HepG2 (cell line): ENCODE results near the gene CNNM2.

ENCODE experiments used
- ATF7-NPFF ChIP-seq: sonication (generic); formaldehyde crosslinking; IDR thresholded peaks from 2 replicates; pipeline ENCODE4 v1.8.1; 2023; ENCODE audit warnings: mild to moderate bottlenecking, low read depth, missing genetic modification reagents, moderate library complexity
- CREB3 ChIP-seq: sonication (generic); formaldehyde crosslinking; IDR thresholded peaks from 2 replicates; pipeline ENCODE4 v1.5.0; 2020; ENCODE audit warnings: missing genetic modification reagents
- CTCF ChIP-seq: sonication (generic); formaldehyde crosslinking; IDR thresholded peaks from 2 replicates; pipeline ENCODE4 v1.5.0; 2020; ENCODE audit warnings: mild to moderate bottlenecking, missing genetic modification reagents, moderate library complexity
- HCFC1 ChIP-seq: fragments of 150-350 bp; IDR thresholded peaks from 2 replicates; pipeline ENCODE4 v1.6.1; 2014; ENCODE audit warnings: low read depth, low read length
- KDM5B ChIP-seq: sonication (generic); formaldehyde crosslinking; IDR thresholded peaks from 2 replicates; pipeline ENCODE4 v1.4.0; 2020; ENCODE audit warnings: missing genetic modification reagents, mild to moderate bottlenecking, borderline replicate concordance
- ZKSCAN8 ChIP-seq: IDR thresholded peaks from 2 replicates; pipeline ENCODE4 v1.6.1; 2016; ENCODE audit warnings: borderline replicate concordance, missing genetic modification reagents, missing compliant biosample characterization
- ZNF180 ChIP-seq: sonication (generic); formaldehyde crosslinking; IDR thresholded peaks from 2 replicates; pipeline ENCODE4 v1.4.0; 2020; ENCODE audit warnings: low read depth, missing genetic modification reagents, borderline replicate concordance
- ZNF605 ChIP-seq: sonication (generic); formaldehyde crosslinking; IDR thresholded peaks from 2 replicates; pipeline ENCODE4 v1.8.0; 2022; ENCODE audit warnings: mild to moderate bottlenecking, missing genetic modification reagents

DNA sequence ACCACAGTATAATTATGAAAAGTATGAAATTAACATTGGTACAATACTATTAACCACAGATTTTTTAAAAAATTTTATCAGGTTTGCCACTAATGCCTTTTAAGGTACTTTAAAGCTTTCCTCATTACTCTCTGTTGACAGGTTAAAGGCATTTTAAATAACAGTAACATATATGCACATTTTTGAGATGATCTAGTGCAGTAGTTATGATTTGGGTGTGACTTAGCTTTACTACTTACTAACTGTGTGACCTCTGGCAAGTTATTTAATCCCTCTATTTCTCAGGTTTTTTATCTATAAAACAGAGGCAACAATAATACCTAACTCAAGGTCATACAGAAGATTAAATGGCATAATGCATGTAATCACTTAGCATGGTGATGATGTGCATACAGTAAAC is 180.1 kb downstream of the CNNM2 start:
- TF ChIP-seq ZNF180 (no peak), ZNF605 (CRISPR knock-in tag) (no peak), ZKSCAN8 (CRISPR knock-in tag) (no peak), HCFC1 (no peak), CREB3 (no peak), KDM5B (no peak), CTCF (CRISPR knock-in tag) (no peak), ATF7-NPFF (CRISPR knock-in tag) (no peak)
